GM12865 (cell line): Measurements from ENCODE around the gene AKAP10.

Experiments used
- DNase-seq: peaks from one replicate; pipeline ENCODE4 v3.0.0; 2010; ENCODE audit warnings: low read depth
- H3K4me3 ChIP-seq: 2 replicates; pipeline ENCODE4 v1.5.1; 2011; ENCODE audit warnings: mild to moderate bottlenecking, low read depth, low read length, control low read depth
- CTCF ChIP-seq: IDR thresholded peaks from 2 replicates; pipeline ENCODE4 v1.5.1; 2011; ENCODE audit warnings: low read length, control low read depth, low read depth, inconsistent platforms; ENCODE audit not compliant: insufficient read depth; ENCODE audit errors: missing control alignments

AKAP10 gene

GRCh38 chr17:19991252-19991885 is 13.7 kb upstream of the AKAP10 start:
- no peak overlapping the region for H3K4me3 ChIP-seq
- no peak for DNase-seq
- TF ChIP-seq CTCF: no peak

GRCh38 chr17:19987897-19988296 is 10.3 kb upstream of the AKAP10 start:
- DNase-seq: no peak
- no peak for TF ChIP-seq CTCF
- H3K4me3 ChIP-seq: no peak overlapping the region

GRCh38 chr17:19986941-19987861 is 9.6 kb upstream of the AKAP10 start:
- DNase-seq: no peak
- no peak for TF ChIP-seq CTCF
- H3K4me3 ChIP-seq: no peak overlapping the region

- no peak overlapping the region for H3K4me3 ChIP-seq
- no peak for TF ChIP-seq CTCF
- DNase-seq: no peak
Measured at GRCh38 chr17:19979917-19980770, 2.5 kb upstream of the AKAP10 start.

GRCh38 chr17:19978805-19979211 is 1.2 kb upstream of the AKAP10 start:
- TF ChIP-seq CTCF: no peak

GRCh38 chr17:19978209-19978802 is 678 bp upstream of the AKAP10 start:
- no peak for TF ChIP-seq CTCF
- DNase-seq: no peak
- H3K4me3 ChIP-seq: peak overlapping the region; percentile 88

More at GRCh38 chr17:19978805-19979211, 1.2 kb upstream of the AKAP10 start:
- peak overlapping the region; percentile 88 for H3K4me3 ChIP-seq
- DNase-seq: no peak
